ENCODE results near the gene TNS3.

TNS3 gene

DNA sequence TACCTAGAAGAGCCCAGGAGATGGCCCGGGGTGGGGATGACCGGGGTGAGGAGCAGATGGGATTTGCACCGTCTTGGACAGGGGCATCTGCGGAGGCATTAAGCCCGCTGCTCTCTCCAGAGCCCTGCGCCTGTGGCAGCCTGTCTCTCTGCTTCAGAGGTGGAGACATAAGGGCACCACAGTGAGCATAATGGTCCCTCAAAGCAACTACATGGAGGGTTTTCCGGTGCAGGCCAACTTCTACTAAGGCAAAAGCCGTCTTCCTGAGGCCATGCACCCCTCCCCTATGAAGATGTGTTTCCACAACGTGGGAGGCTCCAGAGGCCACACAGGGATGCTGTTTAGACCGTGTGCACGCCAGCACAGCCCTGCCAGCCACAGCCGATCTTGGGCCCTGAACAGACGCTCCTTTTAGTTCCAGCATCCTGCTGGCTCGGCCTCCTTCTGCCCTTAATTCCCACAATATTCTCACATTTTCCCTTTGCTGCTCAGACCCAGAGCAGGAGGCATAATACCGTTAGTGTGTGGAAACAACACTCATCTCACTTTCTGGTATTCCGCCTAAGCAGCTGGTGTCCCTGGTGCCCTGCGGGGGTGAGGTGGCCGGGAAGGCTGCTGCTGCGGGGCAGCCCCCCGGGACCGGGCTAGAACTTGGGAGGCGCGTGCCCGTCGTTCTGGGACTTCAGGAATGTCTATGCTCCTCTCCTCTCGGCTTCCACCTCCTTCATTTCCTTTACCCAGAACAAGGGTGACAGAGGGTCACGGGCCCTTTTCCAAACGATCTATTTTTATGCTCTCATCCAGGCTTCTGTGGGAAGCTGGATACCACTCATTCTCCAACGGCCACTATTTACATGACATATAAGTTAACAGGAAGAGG lies 266.9 kb downstream of the TNS3 start:
- no peak overlapping the region for H3K27ac Mint-ChIP-seq (ENCODE audit: low read depth)

DNA sequence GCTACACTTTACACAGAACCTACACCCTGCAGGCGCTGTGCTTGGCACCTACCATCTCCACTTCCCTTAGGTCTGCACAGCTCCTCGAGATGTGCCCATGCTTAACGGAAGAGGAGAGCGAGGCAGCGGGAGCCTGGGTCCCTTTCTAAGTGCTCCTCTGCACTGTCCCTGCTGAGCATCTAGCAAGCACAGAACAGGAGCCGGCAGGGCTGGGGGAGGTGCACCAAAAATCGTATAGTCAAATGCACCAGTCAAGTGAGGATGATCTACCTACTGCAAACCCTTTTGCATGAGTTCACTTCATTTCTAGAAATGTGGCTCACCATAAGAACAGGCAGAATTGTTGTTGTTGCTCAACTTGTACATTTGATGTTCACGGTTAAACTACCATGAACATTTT lies 267.7 kb downstream of the TNS3 start:
- DNase-seq (ENCODE audit: low spot score in 2 of 2) (no peak), ATAC-seq (replicated peaks; ENCODE audit: extremely low read depth, poor library complexity, severe bottlenecking) (no peak)
- H3K4me1 Mint-ChIP-seq: no peaks in the 10 kb centered on the region
- H3K27ac Mint-ChIP-seq (ENCODE audit: low read depth): no peak overlapping the region
- no peaks in the 10 kb centered on the region for H3K36me3 Mint-ChIP-seq (ENCODE audit: insufficient read depth)
- peaks cover 10% of the 10 kb centered on the region for H3K9me3 Mint-ChIP-seq
- H3K27me3 Mint-ChIP-seq: peaks cover 8% of the 10 kb centered on the region
- no peak overlapping the region for H3K4me3 Mint-ChIP-seq

More for the DNA sequence above, 266.9 kb downstream of the TNS3 start:
- Mint-ChIP-seq H3K36me3 (ENCODE audit: insufficient read depth) (no peaks in the 10 kb centered on the region), H3K4me1 (no peaks in the 10 kb centered on the region), H3K4me3 (no peak overlapping the region), H3K27me3 (peaks cover 8% of the 10 kb centered on the region), H3K9me3 (peaks cover 10% of the 10 kb centered on the region)
- DNase-seq (ENCODE audit: low spot score in 2 of 2): no peak
- no peak for ATAC-seq (replicated peaks; ENCODE audit: extremely low read depth, poor library complexity, severe bottlenecking)

DNA sequence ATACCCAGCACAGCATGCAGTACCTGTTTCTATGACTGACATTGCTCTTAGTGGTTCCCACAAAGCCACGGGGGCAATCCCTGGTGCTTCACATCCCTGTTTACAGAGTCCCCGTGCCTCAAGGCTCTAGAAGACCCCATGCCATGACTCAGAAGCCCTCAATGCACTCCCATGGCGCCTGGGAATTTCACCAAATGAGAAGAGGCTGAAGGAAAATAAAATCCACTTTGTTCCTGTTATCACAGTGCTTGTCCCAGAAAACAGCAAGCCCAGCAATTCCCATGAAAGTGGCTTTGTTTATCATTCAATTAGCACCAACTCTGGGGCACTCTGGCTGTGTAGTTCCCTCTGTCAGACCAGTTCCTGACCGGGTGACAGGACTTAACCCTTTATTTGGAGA lies 268.3 kb downstream of the TNS3 start:
- DNase-seq (ENCODE audit: low spot score in 2 of 2): no peak
- no peak for ATAC-seq (replicated peaks; ENCODE audit: extremely low read depth, poor library complexity, severe bottlenecking)
- H3K9me3 Mint-ChIP-seq: peaks cover 16% of the 10 kb centered on the region
- peaks cover 8% of the 10 kb centered on the region for H3K27me3 Mint-ChIP-seq
- H3K4me3 Mint-ChIP-seq: no peak overlapping the region
- H3K36me3 Mint-ChIP-seq (ENCODE audit: insufficient read depth): no peaks in the 10 kb centered on the region
- H3K4me1 Mint-ChIP-seq: no peaks in the 10 kb centered on the region
- no peak overlapping the region for H3K27ac Mint-ChIP-seq (ENCODE audit: low read depth)

DNA sequence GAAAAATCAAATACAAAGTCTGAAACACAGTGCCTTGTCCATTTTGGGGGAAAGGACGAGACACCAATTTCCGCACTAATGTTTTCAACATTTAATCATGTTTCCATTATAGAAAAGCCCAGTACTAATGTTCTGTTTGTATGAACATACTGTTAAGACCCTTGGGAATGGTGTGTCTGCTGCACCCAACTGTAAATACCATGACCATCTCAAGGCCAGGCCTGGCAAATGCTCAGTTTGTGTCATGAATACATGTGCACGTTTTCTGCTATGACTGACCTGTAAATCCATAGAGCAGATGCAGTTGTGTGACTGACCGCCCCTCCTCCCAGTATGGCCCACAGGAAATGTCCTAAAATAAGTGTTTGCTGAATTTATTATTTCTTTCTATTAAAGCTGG lies 270.0 kb downstream of the TNS3 start:
- DNase-seq (ENCODE audit: low spot score in 2 of 2) (no peak), ATAC-seq (replicated peaks; ENCODE audit: extremely low read depth, poor library complexity, severe bottlenecking) (no peak)
- Mint-ChIP-seq H3K4me3 (no peak overlapping the region), H3K27ac (ENCODE audit: low read depth) (no peak overlapping the region), H3K36me3 (ENCODE audit: insufficient read depth) (no peaks in the 10 kb centered on the region), H3K4me1 (no peaks in the 10 kb centered on the region), H3K9me3 (peaks cover 8% of the 10 kb centered on the region), H3K27me3 (peaks cover 8% of the 10 kb centered on the region)

DNA sequence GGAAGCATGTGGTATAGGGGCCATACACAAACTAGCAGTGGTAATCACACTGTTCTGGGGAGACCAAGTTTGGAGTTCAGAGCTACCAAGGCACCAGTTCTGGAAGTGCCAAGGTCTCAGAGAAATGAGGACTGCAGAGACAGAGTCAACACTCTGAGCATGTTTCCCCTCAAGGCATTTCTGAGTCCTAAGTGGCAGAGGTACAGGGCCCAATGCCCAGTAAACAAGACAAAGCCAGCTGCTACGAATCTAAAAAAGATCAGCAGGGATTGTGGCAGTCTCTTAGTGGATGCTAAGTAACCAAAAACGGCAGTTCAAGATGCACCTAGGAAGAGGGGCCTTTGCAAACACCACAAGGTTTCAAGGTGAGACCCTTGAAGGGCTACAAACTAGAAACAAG lies 271.9 kb downstream of the TNS3 start:
- Mint-ChIP-seq H3K4me3 (no peak overlapping the region), H3K36me3 (ENCODE audit: insufficient read depth) (no peaks in the 10 kb centered on the region), H3K4me1 (no peaks in the 10 kb centered on the region), H3K27me3 (peaks cover under 1% of the 10 kb centered on the region), H3K9me3 (peaks cover 8% of the 10 kb centered on the region), H3K27ac (ENCODE audit: low read depth) (no peak overlapping the region)
- ATAC-seq (replicated peaks; ENCODE audit: extremely low read depth, poor library complexity, severe bottlenecking) (no peak), DNase-seq (ENCODE audit: low spot score in 2 of 2) (no peak)

DNA sequence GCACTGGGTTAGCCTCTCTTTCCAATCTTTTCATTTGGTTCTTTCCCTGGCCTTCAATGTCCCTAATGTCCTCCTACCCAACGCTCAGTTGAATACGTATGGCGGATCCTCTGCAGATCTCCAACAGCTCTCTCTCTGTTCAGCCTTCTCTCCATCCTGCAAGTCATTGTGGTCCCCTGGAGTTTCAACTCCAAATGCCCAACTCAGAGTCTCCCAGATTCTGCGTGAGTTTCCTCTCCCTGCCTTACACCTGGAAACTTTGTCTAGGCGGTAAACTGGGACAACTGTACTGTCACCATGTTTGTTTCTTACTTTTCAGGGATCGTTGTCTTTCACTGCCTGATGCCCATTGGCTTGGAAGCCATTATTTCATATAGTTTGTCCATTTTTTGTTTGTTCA lies 273.1 kb downstream of the TNS3 start:
- Mint-ChIP-seq H3K36me3 (ENCODE audit: insufficient read depth) (no peaks in the 10 kb centered on the region), H3K9me3 (peaks cover 8% of the 10 kb centered on the region), H3K4me3 (no peak overlapping the region), H3K27me3 (no peaks in the 10 kb centered on the region), H3K4me1 (no peaks in the 10 kb centered on the region), H3K27ac (ENCODE audit: low read depth) (no peak overlapping the region)
- DNase-seq (ENCODE audit: low spot score in 2 of 2) (no peak), ATAC-seq (replicated peaks; ENCODE audit: extremely low read depth, poor library complexity, severe bottlenecking) (no peak)

DNA sequence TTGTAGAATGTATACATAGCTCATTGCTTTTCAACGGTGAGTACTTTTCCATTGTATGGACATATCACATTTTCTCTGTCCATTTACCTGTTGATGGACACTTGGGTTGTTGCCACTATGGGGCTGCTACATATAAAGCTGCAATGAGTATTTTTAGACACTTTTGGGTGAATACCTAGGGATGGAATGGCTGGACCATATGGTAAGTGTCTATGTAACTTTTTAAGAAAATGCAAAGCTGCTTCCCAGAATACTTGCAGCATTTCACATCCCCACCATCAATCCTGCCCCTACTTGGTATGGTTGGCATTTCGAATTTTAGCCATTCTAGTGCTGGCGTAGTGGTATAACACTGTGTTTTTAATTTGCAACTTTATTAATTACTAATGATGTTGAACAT lies 274.6 kb downstream of the TNS3 start:
- Mint-ChIP-seq H3K9me3 (peaks cover 8% of the 10 kb centered on the region), H3K4me1 (no peaks in the 10 kb centered on the region), H3K36me3 (ENCODE audit: insufficient read depth) (no peaks in the 10 kb centered on the region), H3K27ac (ENCODE audit: low read depth) (no peak overlapping the region), H3K27me3 (no peaks in the 10 kb centered on the region), H3K4me3 (no peak overlapping the region)
- ATAC-seq (replicated peaks; ENCODE audit: extremely low read depth, poor library complexity, severe bottlenecking) (no peak), DNase-seq (ENCODE audit: low spot score in 2 of 2) (no peak)

DNA sequence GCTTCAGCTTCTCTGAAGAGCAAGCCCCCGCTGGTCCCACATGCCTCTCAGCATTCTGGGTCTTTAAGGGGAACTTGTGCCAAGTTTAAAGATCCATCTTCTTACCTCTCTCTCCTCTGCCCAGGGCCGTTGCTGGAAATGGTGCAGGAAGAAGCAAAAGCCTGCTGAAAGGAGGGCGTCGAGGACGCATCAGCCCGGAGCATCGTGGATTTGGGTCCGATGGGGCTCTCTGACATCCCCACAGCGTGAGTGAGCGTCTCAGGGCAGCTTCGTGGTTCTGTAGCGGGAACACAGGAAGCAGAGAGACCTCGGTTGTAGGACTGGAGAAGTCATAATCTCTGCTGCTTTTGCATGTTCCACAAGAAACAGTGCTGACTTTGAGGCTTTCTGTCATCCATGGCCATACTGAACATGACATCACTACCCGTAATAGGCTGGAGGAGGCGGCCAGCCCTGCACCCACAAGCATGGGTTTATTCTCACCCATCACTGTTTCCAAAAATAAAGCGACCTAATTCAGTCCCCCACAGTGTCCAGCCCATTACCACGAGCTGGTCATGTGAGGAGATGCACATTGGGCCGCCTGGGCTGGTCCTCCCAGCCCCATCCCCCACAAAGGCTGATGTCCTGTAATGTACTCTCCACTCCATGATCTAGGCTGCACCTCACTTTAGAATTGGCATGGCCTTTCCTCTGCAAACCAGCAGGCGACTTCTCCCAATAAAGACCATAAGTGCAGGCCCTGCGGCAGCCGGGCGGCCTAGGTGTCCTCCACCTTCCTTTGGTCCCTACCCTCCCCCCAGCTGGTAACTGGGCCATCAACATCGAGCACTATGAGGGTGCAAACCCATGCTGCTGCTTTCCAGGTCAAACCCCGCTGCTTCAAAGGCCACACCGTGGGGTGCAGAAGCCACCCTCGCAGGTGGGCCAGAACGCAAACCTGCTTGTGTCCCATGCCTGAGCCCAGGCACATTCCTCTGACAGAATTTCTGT lies 276.9 kb downstream of the TNS3 start:
- Mint-ChIP-seq H3K27me3 (no peaks in the 10 kb centered on the region), H3K4me3 (no peak overlapping the region), H3K4me1 (no peaks in the 10 kb centered on the region), H3K27ac (ENCODE audit: low read depth) (no peak overlapping the region), H3K9me3 (peaks cover 8% of the 10 kb centered on the region), H3K36me3 (ENCODE audit: insufficient read depth) (no peaks in the 10 kb centered on the region)
- no peak for ATAC-seq (replicated peaks; ENCODE audit: extremely low read depth, poor library complexity, severe bottlenecking)
- DNase-seq (ENCODE audit: low spot score in 2 of 2): no peak

DNA sequence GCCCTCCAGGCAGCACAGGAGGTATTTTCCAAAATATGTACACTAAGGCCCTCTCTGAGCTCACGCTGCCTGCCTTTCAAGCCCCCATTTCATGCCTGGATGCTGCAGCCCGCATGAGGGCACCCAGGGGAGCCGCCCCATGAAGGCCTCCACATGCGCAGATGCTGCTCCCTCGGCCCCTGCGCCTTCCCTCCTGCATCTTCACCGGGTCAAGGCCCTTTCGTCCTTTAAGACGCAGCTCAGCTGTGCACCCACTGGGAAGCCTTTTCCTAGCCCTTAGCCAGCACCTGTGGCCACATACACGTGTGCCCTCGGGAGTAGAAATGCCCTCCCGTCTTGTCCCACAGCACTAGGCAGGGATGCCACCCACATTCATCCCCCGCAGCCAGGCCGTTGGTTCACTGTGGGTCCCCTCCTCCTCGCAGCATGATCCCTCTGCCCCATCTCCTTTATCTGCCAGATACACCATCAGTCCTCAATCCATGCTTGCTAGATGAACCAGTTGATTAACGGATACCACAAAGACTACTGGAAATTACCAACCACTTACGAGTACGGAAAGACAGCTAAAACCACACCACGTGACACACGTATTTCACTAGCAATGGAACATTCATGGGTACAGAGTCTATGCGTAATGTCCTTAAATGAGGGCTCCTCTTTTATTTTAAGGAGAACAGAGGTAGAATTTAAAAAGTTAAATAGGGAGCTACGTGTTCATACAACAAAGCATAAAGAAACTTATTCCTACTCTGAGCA lies 278.0 kb downstream of the TNS3 start:
- H3K27ac Mint-ChIP-seq (ENCODE audit: low read depth): no peak overlapping the region
- no peaks in the 10 kb centered on the region for H3K27me3 Mint-ChIP-seq
- no peak for DNase-seq (ENCODE audit: low spot score in 2 of 2)
- peaks cover 5% of the 10 kb centered on the region for H3K9me3 Mint-ChIP-seq
- H3K4me3 Mint-ChIP-seq: no peak overlapping the region
- no peaks in the 10 kb centered on the region for H3K4me1 Mint-ChIP-seq
- no peaks in the 10 kb centered on the region for H3K36me3 Mint-ChIP-seq (ENCODE audit: insufficient read depth)
- no peak for ATAC-seq (replicated peaks; ENCODE audit: extremely low read depth, poor library complexity, severe bottlenecking)

DNA sequence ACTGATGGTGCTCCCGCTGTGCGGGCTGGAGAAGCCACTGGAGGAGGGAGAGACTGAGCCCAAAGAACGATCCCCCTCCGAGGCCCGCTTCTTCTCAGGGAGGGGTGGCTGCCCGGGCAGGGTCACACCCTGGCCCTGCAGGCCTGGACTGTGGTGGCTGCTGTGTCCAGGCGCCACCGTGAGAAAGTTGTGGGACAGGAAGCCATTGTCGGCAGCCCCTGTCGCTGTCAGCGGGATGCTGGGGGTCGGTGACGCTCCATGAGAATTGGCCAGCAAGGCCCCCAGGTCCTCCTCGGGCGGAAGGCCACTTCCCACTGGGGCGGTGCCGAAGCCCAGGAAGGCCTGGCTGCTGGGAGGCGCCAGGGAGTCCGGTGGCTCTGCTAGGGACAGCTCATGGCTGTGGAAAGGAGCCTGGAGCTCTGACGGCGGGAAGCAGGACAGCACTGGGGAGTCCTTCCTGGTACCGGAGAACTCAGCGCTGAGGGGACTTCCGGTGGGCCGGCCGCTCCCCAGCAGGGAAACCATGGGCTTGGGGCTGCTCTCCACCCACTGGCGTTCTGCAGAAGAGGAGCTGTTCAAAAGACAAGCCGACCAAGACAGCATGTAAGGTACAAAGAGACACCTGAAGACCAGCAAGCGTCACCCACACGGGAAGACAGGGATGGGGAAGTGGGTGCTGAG lies 278.8 kb downstream of the TNS3 start:
- ATAC-seq (replicated peaks; ENCODE audit: extremely low read depth, poor library complexity, severe bottlenecking) (no peak), DNase-seq (ENCODE audit: low spot score in 2 of 2) (no peak)
- H3K36me3 Mint-ChIP-seq (ENCODE audit: insufficient read depth): no peaks in the 10 kb centered on the region
- H3K4me3 Mint-ChIP-seq: no peak overlapping the region
- H3K9me3 Mint-ChIP-seq: no peaks in the 10 kb centered on the region
- H3K27ac Mint-ChIP-seq (ENCODE audit: low read depth): no peak overlapping the region
- no peaks in the 10 kb centered on the region for H3K4me1 Mint-ChIP-seq
- no peaks in the 10 kb centered on the region for H3K27me3 Mint-ChIP-seq

DNA sequence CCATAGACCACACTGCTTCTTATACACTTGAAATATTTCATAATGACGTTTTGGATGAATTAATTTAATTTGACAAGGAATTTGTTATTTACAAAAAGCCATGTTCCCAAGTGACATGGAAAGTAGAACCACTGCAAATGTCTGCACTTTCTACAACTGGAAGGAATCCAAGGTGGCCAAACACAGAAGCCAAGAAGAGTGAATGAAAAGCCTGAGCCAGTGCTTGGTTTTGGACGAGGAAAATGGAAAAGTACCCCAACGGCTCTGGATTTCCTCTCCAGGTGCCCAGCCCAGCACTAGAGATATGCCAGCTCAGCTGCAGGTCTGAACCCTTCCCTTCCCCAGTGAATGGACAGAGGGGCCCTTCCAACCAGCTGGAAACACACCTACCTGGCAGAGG lies 279.4 kb downstream of the TNS3 start:
- H3K4me3 Mint-ChIP-seq: no peak overlapping the region
- ATAC-seq (replicated peaks; ENCODE audit: extremely low read depth, poor library complexity, severe bottlenecking): no peak

More for the DNA sequence above, 279.4 kb downstream of the TNS3 start:
- Mint-ChIP-seq H3K27me3 (no peaks in the 10 kb centered on the region), H3K36me3 (ENCODE audit: insufficient read depth) (no peaks in the 10 kb centered on the region), H3K9me3 (no peaks in the 10 kb centered on the region), H3K4me1 (no peaks in the 10 kb centered on the region), H3K27ac (ENCODE audit: low read depth) (no peak overlapping the region)
- no peak for DNase-seq (ENCODE audit: low spot score in 2 of 2)

All from central memory CD8-positive, alpha-beta T cell (primary cell).